K562 (cell line): Measurements from ENCODE around the gene OR51S1. TPM values are rescaled to one million over a fixed set of nuclear protein-coding genes. Genes with fewer than 3 reads are reported as not detected.

Source experiments
- ATAC-seq: fragments of 200-7000 bp; cut with Tn5 transposase; 3 replicates; pipeline ENCODE4 v1.9.1; 2020; ENCODE audit warnings: moderate library complexity
- BruUV-seq: library from RNA; stranded (reverse); fragments of 400-500 nt; replicated peaks from 2 replicates; lab custom pipeline; 2021; lab: Mats Ljungman, UMichigan
- CTCF ChIA-PET: fragments of 300-600 bp; formaldehyde crosslinking; extraction: SDS; loops from one replicate; lab custom pipeline; 2021; ENCODE audit warnings: low intra/inter-chr PET ratio; lab: Yijun Ruan, JAX
- POLR2A ChIA-PET: fragments of 300-600, 350-650 bp; sonication (Branson Sonifier 250); formaldehyde crosslinking; extraction: SDS; loops from one replicate; lab custom pipeline; 2021; ENCODE audit warnings: antibody characterized with exemption, inconsistent platforms; lab: Yijun Ruan, JAX
- DNase-seq, 4 experiments: peaks; one replicate each; pipeline versions ENCODE4 v3.0.0 to v3.0.0-alpha.2; 2011 to 2018; ENCODE audit warnings: low spot score in 3 of 4, mixed read lengths in 3 of 4; ENCODE audit errors: extremely low read depth in 1 of 4
- FAIRE-seq: peaks from 2 replicates; lab custom pipeline; 2011; peaks lifted over from hg19 to GRCh38; lab: Jason Lieb, UNC
- H2AFZ ChIP-seq: 2 replicates; pipeline ENCODE4 v1.6.0; 2011; ENCODE audit warnings: low read depth, low read length, control low read depth, inconsistent platforms
- H3K27ac ChIP-seq: fragments of 200-600 bp; 3 replicates; pipeline ENCODE4 v1.8.0; 2011; ENCODE audit warnings: low read depth, mild to moderate bottlenecking, control low read depth, inconsistent platforms, low read length, moderate library complexity, mixed read lengths; ENCODE audit errors: extremely low read depth
- H3K27me3 ChIP-seq, 2 experiments: fragments of 300-600 bp in 1 of 2; 2 replicates in 1 of 2; 3 replicates in 1 of 2; pipeline versions ENCODE4 v1.6.0 to v1.8.0; 2011; ENCODE audit warnings: inconsistent platforms in 2 of 2, low read length in 2 of 2, mild to moderate bottlenecking in 1 of 2, mixed read lengths in 1 of 2, moderate library complexity in 1 of 2; ENCODE audit not compliant: control insufficient read depth in 2 of 2, insufficient read depth in 2 of 2
- H3K36me3 ChIP-seq: fragments of 300-600 bp; 3 replicates; pipeline ENCODE4 v1.8.0; 2011; ENCODE audit warnings: mild to moderate bottlenecking, low read length, inconsistent platforms; ENCODE audit not compliant: control insufficient read depth, insufficient read depth
- H3K4me1 ChIP-seq, 2 experiments: fragments of 200-600 bp in 1 of 2; replicated peaks in 1 of 2; 2 replicates in 1 of 2; 3 replicates in 1 of 2; pipeline versions ENCODE4 v1.5.1 to v1.8.0; 2011; ENCODE audit warnings: inconsistent platforms in 2 of 2, low read length in 2 of 2, mild to moderate bottlenecking in 1 of 2, mixed read lengths in 1 of 2, moderate library complexity in 1 of 2; ENCODE audit not compliant: control insufficient read depth in 2 of 2, insufficient read depth in 2 of 2
- H3K4me2 ChIP-seq: 2 replicates; pipeline ENCODE4 v1.6.1; 2011; ENCODE audit warnings: low read length, control low read depth, inconsistent platforms, mixed read lengths; ENCODE audit not compliant: insufficient read depth
- H3K4me3 ChIP-seq: fragments of 200-600 bp; sonication (generic), shearing (Covaris generic); 2 replicates; pipeline ENCODE4 v1.5.1; 2016; ENCODE audit warnings: control low read depth, inconsistent platforms
- H3K79me2 ChIP-seq: fragments of 200-600 bp; 3 replicates; pipeline ENCODE4 v1.8.0; 2011; ENCODE audit warnings: low read length, inconsistent platforms; ENCODE audit not compliant: control insufficient read depth, insufficient read depth
- H3K9ac ChIP-seq, 2 experiments: 2 replicates each; pipeline versions ENCODE4 v1.6.0 to v1.6.1; 2011; ENCODE audit warnings: low read depth in 2 of 2, low read length in 2 of 2, control low read depth in 1 of 2, inconsistent platforms in 1 of 2, mild to moderate bottlenecking in 1 of 2, mixed read lengths in 1 of 2; ENCODE audit not compliant: insufficient read depth in 1 of 2
- H3K9me1 ChIP-seq: one replicate; pipeline ENCODE4 v1.6.0; 2011; ENCODE audit warnings: inconsistent platforms, mild to moderate bottlenecking, low read length, moderate library complexity; ENCODE audit not compliant: control insufficient read depth, insufficient read depth
- H3K9me3 ChIP-seq: replicated peaks from 2 replicates; pipeline ENCODE4 v1.5.1; 2011; ENCODE audit warnings: low read depth, low read length, inconsistent platforms; ENCODE audit not compliant: control insufficient read depth, insufficient read depth
- H4K20me1 ChIP-seq: replicated peaks from 2 replicates; pipeline ENCODE4 v1.6.1; 2011; ENCODE audit warnings: low read length, inconsistent platforms, mixed read lengths; ENCODE audit not compliant: control insufficient read depth, insufficient read depth
- COPS2 ChIP-seq: fragments of 450-650 bp; conservative IDR thresholded peaks from 2 replicates; pipeline ENCODE4 v1.6.1; 2016; ENCODE audit warnings: mild to moderate bottlenecking, moderate library complexity
- DMBX1 ChIP-seq: fragments of 250-450 bp; sonication (Bioruptor Pico); IDR thresholded peaks from 2 replicates; pipeline ENCODE4 v1.8.0; 2022; ENCODE audit warnings: inconsistent platforms, mild to moderate bottlenecking, moderate library complexity, borderline replicate concordance
- FOXO4 ChIP-seq: fragments of 450-650 bp; formaldehyde crosslinking; IDR thresholded peaks from 2 replicates; pipeline ENCODE4 v1.4.0; 2020; ENCODE audit warnings: mild to moderate bottlenecking, moderate library complexity
- NFRKB ChIP-seq: fragments of 450-650 bp; IDR thresholded peaks from 2 replicates; pipeline ENCODE4 v1.6.1; 2016; ENCODE audit warnings: low read depth
- PHB ChIP-seq: fragments of 250-450 bp; sonication (Bioruptor Pico); IDR thresholded peaks from 2 replicates; pipeline ENCODE4 v1.5.0; 2021
- RHOXF2B ChIP-seq: fragments of 250-450 bp; sonication (Bioruptor Pico); conservative IDR thresholded peaks from 2 replicates; pipeline ENCODE4 v1.5.1; 2021
- SRSF1 ChIP-seq: fragments of 200-400 bp; formaldehyde crosslinking; IDR thresholded peaks from 2 replicates; pipeline ENCODE4 v1.6.1; 2017; ENCODE audit warnings: mild to moderate bottlenecking, low read depth, low read length, moderate library complexity
- ZBED1 ChIP-seq: IDR thresholded peaks from 2 replicates; pipeline ENCODE4 v1.6.1; 2014
- ZNF263 ChIP-seq: sonication (generic); formaldehyde crosslinking; IDR thresholded peaks from 2 replicates; pipeline ENCODE4 v1.8.0; 2022; ENCODE audit warnings: mild to moderate bottlenecking, missing genetic modification reagents, borderline replicate concordance
- ZNF311 ChIP-seq: fragments of 250-450 bp; sonication (Bioruptor Pico); IDR thresholded peaks from 2 replicates; pipeline ENCODE4 v1.4.0; 2020; ENCODE audit warnings: mild to moderate bottlenecking, moderate library complexity
- WGBS: fragments of 100-300 bp; shearing (Covaris generic); methylation state at CpG from one replicate; pipeline ENCODE4 v1.1.6; 2016; ENCODE audit warnings: low coverage, mixed read lengths; ENCODE audit not compliant: insufficient coverage; ENCODE audit errors: missing lambda C conversion rate; 5-methylcytosine and 5-hydroxymethylcytosine counted together
- in situ Hi-C: fragments of 300-500 bp; cut with MboI; formaldehyde crosslinking; loops from 4 replicates; pipeline ENCODE4 v1.15.0; 2018; ENCODE audit warnings: inconsistent platforms, mixed read lengths
- intact Hi-C: fragments of 100-400 bp; cut with micrococcal nuclease; formaldehyde crosslinking; loops from 2 replicates; pipeline ENCODE4 v1.14.2; 2022
- polyA plus RNA-seq, 8 experiments: library from polyadenylated mRNA; depleted of rRNA in 4 of 8; stranded (reverse) in 5 of 8; unstranded in 3 of 8; fragments of >200 nt; fragmentation: Nextera tagmentation in 2 of 8; fragmentation: Illumina TruSeq in 1 of 8; extraction: Ambion mirVana in 2 of 8; extraction: Trizol in 1 of 8; gene quantifications; 2 replicates each; pipeline versions ENCODE4 v1.2.1 to v1.2.3, GENCODE V29; 2011 to 2014; ENCODE audit warnings: inconsistent platforms in 1 of 8, missing spikeins in 1 of 8
- total RNA-seq, 7 experiments: library from RNA; depleted of rRNA in 6 of 7; stranded (reverse); fragments of >200 nt in 6 of 7; fragmentation: Illumina TruSeq in 2 of 7; extraction: Trizol in 2 of 7; gene quantifications; 2 replicates each; pipeline versions ENCODE4 v1.2.1 to v1.2.3, GENCODE V29; 2011 to 2021; ENCODE audit warnings: low replicate concordance in 1 of 7
- TF ChIP-seq, protein P1 (sequence below), 2 experiments: IDR thresholded peaks; 2 replicates each; pipeline ENCODE4 v1.6.1; 2012; ENCODE audit warnings: improper control_type of control experiment in 2 of 2, low read depth in 2 of 2, low read length in 2 of 2, borderline replicate concordance in 1 of 2

Gene OR51S1
- total and polyA plus RNA-seq, 9 of the 15 experiments (the other 6 are each of a cell fraction or from before 2014, with no cell fraction given), result not detected

GRCh38 chr11:4851033-4851432, 2.0 kb upstream of the OR51S1 start:
- POLR2A ChIA-PET, result interaction anchor here (0.6 kb wide), 1 partner anchor 89 kb away, joined by 3 read pairs; no protein-coding TSS in a partner anchor
- Histone ChIP-seq H3K27ac (no peak overlapping the region), H3K4me3 (no peak overlapping the region), H3K9me1 (no peaks in the 10 kb centered on the region), H3K9ac (no peak overlapping the region), H3K36me3 (no peaks in the 10 kb centered on the region), H3K4me1 (no peaks in the 10 kb centered on the region), H4K20me1 (no peaks in the 10 kb centered on the region), H3K4me2 (no peak overlapping the region), H3K79me2 (no peaks in the 10 kb centered on the region), H2AFZ (no peak overlapping the region), H3K27me3 (no peaks in the 10 kb centered on the region; a peak in 2 of 5 replicates), H3K9me3 (no peaks in the 10 kb centered on the region)
- DNase-seq, result no peak
- BruUV-seq, result no TSS peak
- CTCF ChIA-PET, result no interaction called here
- in situ Hi-C loops, result no loop called here
- no peak for ATAC-seq
- WGBS, result 0% methylated on average over 4 of the region's 4 CpGs
- peak; percentile 65 for FAIRE-seq
- intact Hi-C loops, result no loop called here
- TF ChIP-seq ZNF263 (CRISPR knock-in tag) (no peak), FOXO4 (CRISPR knock-in tag) (no peak), RHOXF2B (CRISPR knock-in tag) (no peak), ZNF311 (CRISPR knock-in tag) (no peak), SRSF1 (no peak), PHB (CRISPR knock-in tag) (no peak), DMBX1 (CRISPR knock-in tag) (no peak), NFRKB (no peak), COPS2 (no peak), ZBED1 (no peak)
- TF ChIP-seq, protein P1, sequence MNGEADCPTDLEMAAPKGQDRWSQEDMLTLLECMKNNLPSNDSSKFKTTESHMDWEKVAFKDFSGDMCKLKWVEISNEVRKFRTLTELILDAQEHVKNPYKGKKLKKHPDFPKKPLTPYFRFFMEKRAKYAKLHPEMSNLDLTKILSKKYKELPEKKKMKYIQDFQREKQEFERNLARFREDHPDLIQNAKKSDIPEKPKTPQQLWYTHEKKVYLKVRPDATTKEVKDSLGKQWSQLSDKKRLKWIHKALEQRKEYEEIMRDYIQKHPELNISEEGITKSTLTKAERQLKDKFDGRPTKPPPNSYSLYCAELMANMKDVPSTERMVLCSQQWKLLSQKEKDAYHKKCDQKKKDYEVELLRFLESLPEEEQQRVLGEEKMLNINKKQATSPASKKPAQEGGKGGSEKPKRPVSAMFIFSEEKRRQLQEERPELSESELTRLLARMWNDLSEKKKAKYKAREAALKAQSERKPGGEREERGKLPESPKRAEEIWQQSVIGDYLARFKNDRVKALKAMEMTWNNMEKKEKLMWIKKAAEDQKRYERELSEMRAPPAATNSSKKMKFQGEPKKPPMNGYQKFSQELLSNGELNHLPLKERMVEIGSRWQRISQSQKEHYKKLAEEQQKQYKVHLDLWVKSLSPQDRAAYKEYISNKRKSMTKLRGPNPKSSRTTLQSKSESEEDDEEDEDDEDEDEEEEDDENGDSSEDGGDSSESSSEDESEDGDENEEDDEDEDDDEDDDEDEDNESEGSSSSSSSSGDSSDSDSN (IDR thresholded peaks at IDR 0.05; ENCODE audit: borderline replicate concordance in 1 of 2, low read depth in 2 of 2, low read length in 2 of 2), result no peak
